ENCODE measurements around the gene INHBB.

GRCh38 chr2:120308038-120308910 is 37.7 kb upstream of the INHBB start:
- TF ChIP-seq CTCF (IDR thresholded peaks at IDR 0.05) = no peak
- no peak for TF ChIP-seq POLR2AphosphoS5 (IDR thresholded peaks at IDR 0.05)
- TF ChIP-seq POLR2A (IDR thresholded peaks at IDR 0.05) = no peak
